A673 (cell line): ENCODE results near the gene MAMDC4.

Source experiments
- EZH2 ChIP-seq: fragments of 200-600 bp; sonication (generic); IDR thresholded peaks from 2 replicates; pipeline ENCODE4 v1.6.1; 2017; ENCODE audit warnings: borderline replicate concordance, low read depth, mild to moderate bottlenecking, mixed read lengths, antibody characterized with exemption, low read length; ENCODE audit not compliant: poor library complexity, severe bottlenecking
- TF ChIP-seq, protein P1 (sequence below): fragments of 300-800, 200-600 bp; sonication (generic); conservative IDR thresholded peaks from 2 replicates; pipeline ENCODE4 v1.5.1; 2017; ENCODE audit warnings: low read depth, mild to moderate bottlenecking, antibody characterized with exemption, low read length, moderate library complexity, mixed read lengths

DNA sequence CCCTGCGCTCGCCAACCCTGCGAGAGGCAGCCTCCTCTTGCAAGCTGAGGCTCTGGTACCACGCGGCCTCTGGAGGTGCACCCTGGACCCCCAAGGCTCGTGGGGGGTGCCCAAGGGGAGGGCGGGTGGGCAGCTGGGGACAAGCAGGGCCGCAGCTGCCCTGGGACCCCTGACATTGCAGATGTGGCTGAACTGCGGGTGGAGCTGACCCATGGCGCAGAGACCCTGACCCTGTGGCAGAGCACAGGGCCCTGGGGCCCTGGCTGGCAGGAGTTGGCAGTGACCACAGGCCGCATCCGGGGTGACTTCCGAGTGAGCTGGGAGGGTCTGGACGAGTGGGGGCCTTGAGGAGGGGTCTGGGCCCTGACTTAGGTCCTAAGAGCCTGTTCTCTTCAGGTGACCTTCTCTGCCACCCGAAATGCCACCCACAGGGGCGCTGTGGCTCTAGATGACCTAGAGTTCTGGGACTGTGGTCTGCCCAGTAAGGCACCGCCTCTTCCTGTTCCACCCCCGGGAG, 1.5 kb downstream of the MAMDC4 start:
- TF ChIP-seq, protein P1, sequence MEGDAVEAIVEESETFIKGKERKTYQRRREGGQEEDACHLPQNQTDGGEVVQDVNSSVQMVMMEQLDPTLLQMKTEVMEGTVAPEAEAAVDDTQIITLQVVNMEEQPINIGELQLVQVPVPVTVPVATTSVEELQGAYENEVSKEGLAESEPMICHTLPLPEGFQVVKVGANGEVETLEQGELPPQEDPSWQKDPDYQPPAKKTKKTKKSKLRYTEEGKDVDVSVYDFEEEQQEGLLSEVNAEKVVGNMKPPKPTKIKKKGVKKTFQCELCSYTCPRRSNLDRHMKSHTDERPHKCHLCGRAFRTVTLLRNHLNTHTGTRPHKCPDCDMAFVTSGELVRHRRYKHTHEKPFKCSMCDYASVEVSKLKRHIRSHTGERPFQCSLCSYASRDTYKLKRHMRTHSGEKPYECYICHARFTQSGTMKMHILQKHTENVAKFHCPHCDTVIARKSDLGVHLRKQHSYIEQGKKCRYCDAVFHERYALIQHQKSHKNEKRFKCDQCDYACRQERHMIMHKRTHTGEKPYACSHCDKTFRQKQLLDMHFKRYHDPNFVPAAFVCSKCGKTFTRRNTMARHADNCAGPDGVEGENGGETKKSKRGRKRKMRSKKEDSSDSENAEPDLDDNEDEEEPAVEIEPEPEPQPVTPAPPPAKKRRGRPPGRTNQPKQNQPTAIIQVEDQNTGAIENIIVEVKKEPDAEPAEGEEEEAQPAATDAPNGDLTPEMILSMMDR = no peak
- TF ChIP-seq EZH2 = no peak
